Measurements from ENCODE around the gene CSN3. TPM values are rescaled to one million over a fixed set of nuclear protein-coding genes. Genes with fewer than 3 reads are reported as not detected.

CSN3 gene
- total and polyA plus RNA-seq, 2 experiments from 2014 or later = not detected

DNA sequence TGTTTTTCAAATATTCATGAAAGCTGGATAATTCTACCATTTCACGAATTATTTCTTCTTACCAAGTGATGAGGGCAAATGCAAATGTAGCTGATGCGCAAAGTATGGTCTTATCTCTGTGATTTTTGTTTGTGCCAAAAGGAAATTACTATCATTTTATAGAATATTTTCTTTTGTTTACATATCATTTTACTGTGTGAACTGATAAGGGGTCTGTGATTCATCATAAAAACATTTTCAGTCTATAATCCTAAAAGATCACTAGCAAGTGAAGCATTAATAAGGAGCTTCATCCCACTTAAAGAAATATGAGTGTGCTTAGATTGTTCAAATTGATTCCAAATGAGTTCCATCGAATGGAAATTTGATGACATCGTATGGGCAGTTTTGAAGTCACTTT lies 694 bp downstream of the CSN3 start:
- in situ Hi-C loops (cut with MboI) = no loop called here
- Histone ChIP-seq H3K9me3 (ENCODE audit: low read depth) (no peaks in the 10 kb centered on the region), H3F3A (ENCODE audit: insufficient read depth) (no peaks in the 10 kb centered on the region), H3K9me2 (ENCODE audit: insufficient read depth) (no peaks in the 10 kb centered on the region), H3K79me2 (ENCODE audit: insufficient read depth) (no peaks in the 10 kb centered on the region), H3K36me3 (ENCODE audit: low read depth) (no peaks in the 10 kb centered on the region), H3K4me3 (no peak overlapping the region), H3K4me1 (ENCODE audit: insufficient read depth) (no peaks in the 10 kb centered on the region), H2AFZ (no peak overlapping the region), H3K4me2 (ENCODE audit: unreplicated experiment) (no peak overlapping the region), H4K20me1 (ENCODE audit: insufficient read depth) (no peaks in the 10 kb centered on the region), H3K9ac (no peak overlapping the region), H3K27ac (no peak overlapping the region), H3K27me3 (replicated peaks; ENCODE audit: insufficient read depth) (no peaks in the 10 kb centered on the region)
- WGBS, 2 experiments (ENCODE audit: low coverage in 1 of 2, low lambda C conversion rate in 2 of 2, missing lambda C conversion rate in 2 of 2) = 38 to 42% methylated on average over 4 of the region's 4 CpGs
- TF ChIP-seq EZH2phosphoT487 (IDR thresholded peaks at IDR 0.05; ENCODE audit: insufficient read depth, low read depth) (no peak), EZH2 (IDR thresholded peaks at IDR 0.05; ENCODE audit: insufficient read depth, poor library complexity, severe bottlenecking) (no peak)
- no peak for DNase-seq

- no peaks in the 10 kb centered on the region for H3K36me3 ChIP-seq (ENCODE audit: low read depth)
- H3K27ac ChIP-seq = no peak overlapping the region
- no peaks in the 10 kb centered on the region for H4K20me1 ChIP-seq (ENCODE audit: insufficient read depth)
- in situ Hi-C loops (cut with MboI) = no loop called here
- DNase-seq = no peak
- no peaks in the 10 kb centered on the region for H3F3A ChIP-seq (ENCODE audit: insufficient read depth)
- TF ChIP-seq EZH2phosphoT487 (IDR thresholded peaks at IDR 0.05; ENCODE audit: insufficient read depth, low read depth) (no peak), EZH2 (IDR thresholded peaks at IDR 0.05; ENCODE audit: insufficient read depth, poor library complexity, severe bottlenecking) (no peak)
- no peak overlapping the region for H2AFZ ChIP-seq
- no peaks in the 10 kb centered on the region for H3K9me3 ChIP-seq (ENCODE audit: low read depth)
- H3K79me2 ChIP-seq (ENCODE audit: insufficient read depth) = no peaks in the 10 kb centered on the region
- H3K4me1 ChIP-seq (ENCODE audit: insufficient read depth) = no peaks in the 10 kb centered on the region
- 5 to 7% methylated on average over 3 of the region's 3 CpGs for WGBS, 2 experiments (ENCODE audit: low coverage in 1 of 2, low lambda C conversion rate in 2 of 2, missing lambda C conversion rate in 2 of 2)
- no peak overlapping the region for H3K9ac ChIP-seq
- no peaks in the 10 kb centered on the region for H3K9me2 ChIP-seq (ENCODE audit: insufficient read depth)
- no peaks in the 10 kb centered on the region for H3K27me3 ChIP-seq (replicated peaks; ENCODE audit: insufficient read depth)
- H3K4me2 ChIP-seq (ENCODE audit: unreplicated experiment) = no peak overlapping the region
- no peak overlapping the region for H3K4me3 ChIP-seq
These were observed 9.0 kb downstream of the CSN3 start for GRCh38 chr4:70251250-70251944.

DNA sequence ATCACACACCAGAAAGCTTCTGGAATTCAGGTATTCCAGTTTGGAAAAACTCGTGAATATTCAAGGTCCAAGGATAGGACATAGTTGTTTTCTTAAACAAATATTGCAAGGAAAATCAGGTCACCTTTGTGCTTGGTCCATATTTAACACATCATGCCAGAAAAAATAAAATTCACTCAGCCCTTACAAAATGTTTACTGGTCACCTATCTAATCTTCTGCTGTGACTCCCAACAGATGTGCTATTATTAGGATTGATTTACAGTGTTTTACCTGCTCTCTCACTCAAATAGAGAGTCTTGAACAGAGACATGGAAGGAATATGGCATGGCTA lies 9.5 kb downstream of the CSN3 start:
- Histone ChIP-seq H3K9me2 (ENCODE audit: insufficient read depth) (no peaks in the 10 kb centered on the region), H3K79me2 (ENCODE audit: insufficient read depth) (no peaks in the 10 kb centered on the region), H2AFZ (no peak overlapping the region), H3K36me3 (ENCODE audit: low read depth) (no peaks in the 10 kb centered on the region), H3K9ac (no peak overlapping the region), H3K27ac (no peak overlapping the region), H3K4me2 (ENCODE audit: unreplicated experiment) (no peak overlapping the region), H3F3A (ENCODE audit: insufficient read depth) (no peaks in the 10 kb centered on the region), H3K27me3 (replicated peaks; ENCODE audit: insufficient read depth) (no peaks in the 10 kb centered on the region), H3K4me1 (ENCODE audit: insufficient read depth) (no peaks in the 10 kb centered on the region), H3K9me3 (ENCODE audit: low read depth) (no peaks in the 10 kb centered on the region), H4K20me1 (ENCODE audit: insufficient read depth) (no peaks in the 10 kb centered on the region), H3K4me3 (no peak overlapping the region)
- in situ Hi-C loops (cut with MboI) = no loop called here
- 0 to 11% methylated on average over 1 of the region's 1 CpG for WGBS, 2 experiments (ENCODE audit: low coverage in 1 of 2, low lambda C conversion rate in 2 of 2, missing lambda C conversion rate in 2 of 2)
- DNase-seq = no peak
- TF ChIP-seq EZH2phosphoT487 (IDR thresholded peaks at IDR 0.05; ENCODE audit: insufficient read depth, low read depth) (no peak), EZH2 (IDR thresholded peaks at IDR 0.05; ENCODE audit: insufficient read depth, poor library complexity, severe bottlenecking) (no peak)

DNA sequence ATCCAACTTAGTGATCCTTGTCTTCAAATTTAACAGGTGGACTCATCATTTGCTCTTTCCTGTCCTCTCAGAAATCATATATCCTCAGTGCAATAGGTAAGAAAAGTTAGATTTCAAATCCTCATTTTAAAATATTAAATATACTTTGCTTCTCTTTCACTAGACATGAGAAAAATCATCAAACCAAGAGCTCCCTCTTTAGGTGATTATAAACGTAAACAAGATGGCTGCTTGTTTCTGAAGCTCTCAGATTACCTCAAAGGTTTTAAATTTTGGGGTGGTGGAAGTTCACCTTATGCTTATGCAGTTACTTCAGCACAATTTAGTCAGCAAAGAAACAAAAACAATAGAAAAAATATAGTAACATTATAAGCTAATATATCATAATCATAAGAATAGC lies 27.3 kb downstream of the CSN3 start:
- in situ Hi-C loops (cut with MboI) = no loop called here
- TF ChIP-seq EZH2 (IDR thresholded peaks at IDR 0.05; ENCODE audit: insufficient read depth, poor library complexity, severe bottlenecking) (no peak), EZH2phosphoT487 (IDR thresholded peaks at IDR 0.05; ENCODE audit: insufficient read depth, low read depth) (no peak)
- Histone ChIP-seq H3K4me1 (ENCODE audit: insufficient read depth) (no peaks in the 10 kb centered on the region), H4K20me1 (ENCODE audit: insufficient read depth) (no peaks in the 10 kb centered on the region), H2AFZ (0 out of 2 replicates have a peak overlapping the region, but pooled peaks have one; percentile 9), H3K9ac (no peak overlapping the region), H3K27me3 (replicated peaks; ENCODE audit: insufficient read depth) (no peaks in the 10 kb centered on the region), H3K36me3 (ENCODE audit: low read depth) (no peaks in the 10 kb centered on the region), H3K4me3 (no peak overlapping the region), H3F3A (ENCODE audit: insufficient read depth) (no peaks in the 10 kb centered on the region), H3K4me2 (ENCODE audit: unreplicated experiment) (no peak overlapping the region), H3K9me2 (ENCODE audit: insufficient read depth) (no peaks in the 10 kb centered on the region), H3K9me3 (ENCODE audit: low read depth) (no peaks in the 10 kb centered on the region), H3K79me2 (ENCODE audit: insufficient read depth) (no peaks in the 10 kb centered on the region), H3K27ac (no peak overlapping the region)
- 0% methylated on average over 1 of the region's 1 CpG for WGBS, 2 experiments (ENCODE audit: low coverage in 1 of 2, low lambda C conversion rate in 2 of 2, missing lambda C conversion rate in 2 of 2)
- DNase-seq = peak; percentile 4
